HG03558 (cell line): ENCODE data around the gene TRAK1.
"Not testable (repeated sequence)": the region's sequence is repeated elsewhere in the genome, so short reads cannot be mapped to it uniquely, and the experiment has no call there.

Experiments used
- ATAC-seq: cut with Tn5 transposase; IDR thresholded peaks from one replicate; pipeline ENCODE4 v1.9.1; 2021; ENCODE audit warnings: moderate number of reproducible peaks; ENCODE audit not compliant: unreplicated experiment; ENCODE audit errors: extremely low read depth

Gene TRAK1

DNA sequence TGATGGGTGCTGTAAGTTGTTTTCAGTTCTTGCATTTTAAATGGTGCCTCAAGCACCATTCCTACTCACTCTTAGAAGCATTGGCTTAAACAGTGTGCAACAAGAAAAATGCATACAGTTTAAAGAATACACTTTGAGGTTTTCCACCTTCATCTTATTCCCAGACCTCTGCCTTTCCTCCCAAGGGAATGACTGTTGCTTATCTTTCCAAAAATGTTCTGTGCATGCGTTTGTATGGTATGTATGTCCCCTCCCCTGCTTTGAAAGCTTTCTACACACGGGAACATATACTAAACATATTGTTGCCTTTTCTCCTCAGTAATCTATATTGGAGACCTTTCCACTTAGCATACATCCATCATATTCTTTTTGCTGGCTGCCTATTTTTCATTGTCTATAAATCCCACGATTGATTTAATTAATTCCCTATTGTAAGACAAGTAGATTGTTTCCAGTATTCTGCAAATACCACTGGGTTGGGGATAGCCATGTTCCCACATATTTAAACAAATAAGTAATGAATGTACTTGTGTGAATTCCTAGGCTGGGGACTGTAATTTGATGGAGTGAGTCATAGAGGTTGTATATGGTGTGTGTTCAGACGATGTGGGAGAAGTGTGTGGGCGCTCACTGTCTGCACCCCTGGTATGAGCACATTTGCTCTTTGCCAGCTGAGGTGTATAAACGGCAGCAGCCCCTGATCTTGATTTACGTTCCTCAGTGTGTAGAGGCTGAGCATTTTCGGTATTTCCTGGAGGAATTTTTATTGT is 5.8 kb downstream of the TRAK1 start:
- no peak for ATAC-seq

DNA sequence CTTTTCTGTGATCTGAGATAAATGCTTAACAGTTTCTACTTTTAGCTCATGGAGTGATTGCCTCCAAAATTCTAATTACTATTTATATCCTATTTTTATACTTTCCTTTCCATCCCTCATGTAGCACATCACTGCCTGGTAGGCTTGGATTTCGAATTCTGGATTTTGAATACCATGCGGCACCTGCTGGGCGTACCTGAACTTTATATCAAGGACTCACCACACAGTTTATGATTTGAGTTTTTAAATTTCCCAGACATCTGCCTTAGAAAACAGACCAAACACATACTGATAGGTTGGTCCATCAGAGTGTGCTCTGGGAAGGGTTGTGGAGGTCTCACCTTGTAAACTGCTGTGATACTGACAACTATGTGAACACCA is 6.4 kb downstream of the TRAK1 start:
- no peak for ATAC-seq

DNA sequence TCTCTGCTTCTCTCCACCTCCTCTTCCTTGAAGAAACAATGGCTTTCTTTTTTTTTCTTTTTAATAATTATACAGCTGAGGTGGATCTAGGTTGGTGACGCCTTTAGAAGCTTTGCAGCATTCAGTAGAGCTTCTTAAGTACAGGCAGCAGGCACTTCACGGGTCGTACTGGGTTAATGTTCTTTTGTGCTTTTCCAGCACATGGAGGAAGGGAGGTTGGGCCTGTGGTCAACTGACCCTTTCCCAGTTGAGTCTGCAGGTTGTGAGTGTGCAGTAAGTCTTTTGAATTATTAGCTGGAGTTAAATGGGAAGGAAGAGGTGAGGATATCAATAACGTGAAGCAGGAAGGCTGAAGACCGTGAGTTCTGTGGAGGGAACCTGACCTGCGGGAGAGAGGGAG is 7.0 kb downstream of the TRAK1 start:
- ATAC-seq = no peak

DNA sequence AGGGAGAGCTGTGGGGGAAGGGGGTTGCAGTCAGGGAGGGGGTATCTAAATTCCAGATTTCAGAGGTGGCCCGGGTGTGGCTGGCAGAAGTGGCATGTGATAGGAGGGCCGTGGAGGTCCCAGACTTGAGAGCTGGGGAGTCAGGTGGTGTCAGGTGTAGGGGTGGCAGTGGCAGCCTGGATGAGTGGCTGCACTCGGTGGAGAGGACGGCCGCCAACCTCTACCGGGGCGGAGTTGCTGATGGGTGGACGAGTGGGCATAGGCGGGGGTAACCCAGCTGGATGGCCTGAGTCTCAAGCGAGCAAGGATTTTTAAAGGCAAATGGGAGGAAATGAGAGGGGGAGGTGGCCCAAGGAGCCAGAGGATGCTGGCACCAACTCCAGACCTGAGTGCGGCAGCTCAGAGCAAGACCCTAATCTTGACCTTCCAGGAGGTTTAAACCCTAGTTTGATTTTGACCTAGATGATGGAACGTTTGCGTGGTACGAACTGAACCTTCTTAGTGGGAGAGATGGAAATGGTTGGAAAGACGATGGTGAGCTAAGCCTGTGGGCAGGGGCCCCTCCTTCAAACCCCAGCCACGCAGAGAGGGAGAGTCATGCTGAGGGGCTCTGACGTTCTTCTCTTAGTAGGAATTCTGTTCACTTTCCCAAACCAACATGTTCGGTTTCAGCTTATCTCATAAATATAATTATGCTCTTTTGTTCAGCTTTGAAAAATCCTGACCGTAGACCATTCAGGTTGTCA is 8.0 kb downstream of the TRAK1 start:
- no peak for ATAC-seq

DNA sequence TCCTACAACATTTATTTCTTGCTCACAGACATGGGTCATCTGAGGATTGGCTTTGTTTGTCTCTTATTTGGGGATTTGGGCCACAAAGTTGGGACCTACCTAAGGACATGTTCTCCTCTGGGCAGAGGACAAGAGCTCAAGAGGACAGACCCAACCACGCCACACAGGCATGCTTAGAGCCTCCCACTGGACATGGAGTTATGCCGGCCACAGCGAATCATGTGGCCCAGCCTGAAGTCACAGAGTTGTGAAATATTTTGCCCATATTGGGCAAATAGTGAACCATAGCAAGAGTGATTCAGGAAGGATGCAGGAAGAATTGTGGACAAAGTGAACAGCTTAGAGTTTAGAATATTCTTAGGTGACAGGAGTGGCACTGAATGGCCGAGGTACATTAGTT is 9.9 kb downstream of the TRAK1 start:
- no peak for ATAC-seq

DNA sequence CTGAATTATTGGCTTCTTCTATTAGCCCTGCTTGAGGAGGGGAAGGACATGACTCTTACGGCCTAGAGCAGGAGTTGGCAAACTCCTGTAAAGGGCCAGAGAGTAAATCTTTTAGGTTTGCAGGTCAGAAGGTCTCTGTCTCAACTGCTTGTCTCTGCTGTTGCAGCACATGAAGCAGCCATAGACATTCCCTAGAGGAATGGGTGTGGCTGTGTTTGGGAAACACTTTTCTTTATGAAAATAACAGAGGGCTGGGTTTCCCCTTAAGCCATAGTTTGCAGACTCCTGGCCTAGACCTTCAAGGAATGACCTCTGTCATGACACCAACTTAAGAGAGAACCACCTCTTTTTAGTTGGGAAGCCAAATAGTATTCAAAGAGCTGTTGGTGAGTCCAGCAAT is 10.3 kb downstream of the TRAK1 start:
- no peak for ATAC-seq

DNA sequence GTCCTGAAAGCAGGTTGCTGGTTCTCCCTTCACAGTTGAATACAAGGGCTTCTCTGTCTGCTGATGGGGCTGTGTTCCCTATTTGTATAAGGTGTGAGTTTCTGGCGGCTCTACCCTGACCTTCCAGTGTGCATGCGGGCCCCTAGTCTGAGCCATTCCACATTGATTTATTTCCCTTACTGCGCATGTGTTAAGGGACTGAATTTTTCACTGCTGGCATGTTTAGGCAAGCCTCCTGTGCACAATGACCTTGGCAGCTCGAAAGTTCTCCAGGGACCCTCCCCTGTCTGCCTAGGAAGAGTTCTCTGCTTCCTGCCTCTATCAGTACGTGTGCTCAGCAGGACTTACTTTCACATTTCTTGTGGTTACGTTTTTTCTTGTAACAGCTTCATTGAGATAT is 11.4 kb downstream of the TRAK1 start:
- ATAC-seq = no peak

DNA sequence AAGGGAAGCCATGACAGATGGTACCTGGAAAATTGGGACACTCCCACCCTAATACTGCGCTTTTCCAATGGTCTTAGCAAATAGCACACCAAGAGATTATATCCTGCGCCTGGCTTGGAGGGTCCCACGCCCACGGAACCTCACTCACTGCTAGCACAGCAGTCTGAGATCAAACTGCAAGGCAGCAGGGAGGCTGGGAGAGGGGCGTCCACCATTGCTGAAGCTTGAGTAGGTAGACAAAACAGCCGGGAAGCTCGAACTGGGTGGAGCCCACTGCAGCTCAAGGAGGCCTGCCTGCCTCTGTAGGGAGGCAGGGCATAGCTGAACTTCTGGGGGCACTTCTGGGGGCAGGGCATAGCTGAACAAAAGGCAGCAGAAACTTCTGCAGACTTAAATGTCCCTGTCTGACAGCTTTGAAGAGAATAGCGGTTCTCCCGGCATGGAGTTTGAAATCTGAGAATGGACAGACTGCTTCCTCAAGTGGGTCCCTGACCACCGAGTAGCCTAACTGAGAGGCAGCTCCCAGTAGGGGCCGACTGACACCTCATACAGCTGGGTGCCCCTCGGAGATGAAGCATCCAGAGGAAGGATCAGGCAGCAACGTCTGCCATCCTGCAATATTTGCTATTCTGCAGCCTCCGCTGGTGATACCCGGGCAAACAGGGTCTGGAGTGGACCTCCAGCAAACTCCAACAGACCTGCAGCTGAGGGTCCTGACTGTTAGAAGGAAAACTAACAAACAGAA is 12.9 kb downstream of the TRAK1 start:
- not testable (repeated sequence) for ATAC-seq

DNA sequence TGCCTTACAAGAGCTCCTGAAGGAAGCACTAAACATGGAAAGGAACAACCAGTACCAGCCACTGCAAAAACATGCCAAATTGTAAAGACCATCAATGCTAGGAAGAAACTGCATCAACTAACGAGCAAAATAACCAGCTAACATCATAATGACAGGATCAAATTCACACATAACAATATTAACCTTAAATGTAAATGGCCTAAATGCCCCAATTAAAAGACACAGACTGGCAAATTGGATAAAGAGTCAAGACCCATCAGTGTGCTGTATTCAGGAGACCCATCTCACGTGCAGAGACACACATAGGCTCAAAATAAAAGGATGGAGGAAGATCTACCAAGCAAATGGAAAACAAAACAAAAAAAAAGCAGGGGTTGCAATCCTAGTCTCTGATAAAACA is 14.8 kb downstream of the TRAK1 start:
- ATAC-seq = not testable (repeated sequence)

DNA sequence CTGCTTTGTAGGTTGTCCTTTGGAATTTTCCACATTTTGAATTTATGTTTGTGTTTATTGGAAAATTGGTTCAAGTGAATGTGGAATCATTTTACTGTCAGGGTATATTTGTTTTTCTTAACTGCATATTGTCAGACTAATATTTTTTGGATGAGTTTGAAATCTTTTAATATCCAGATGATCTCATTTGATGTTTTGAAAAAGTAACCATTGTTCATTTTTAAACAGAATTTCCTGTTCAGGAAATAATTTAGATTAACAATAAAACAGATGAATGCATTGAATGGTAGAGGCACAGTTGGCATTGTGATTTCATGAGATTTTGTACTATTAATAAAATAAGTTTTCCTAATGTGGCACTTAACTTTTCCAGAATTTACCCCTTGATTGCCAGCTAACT is 15.5 kb downstream of the TRAK1 start:
- ATAC-seq = no peak

DNA sequence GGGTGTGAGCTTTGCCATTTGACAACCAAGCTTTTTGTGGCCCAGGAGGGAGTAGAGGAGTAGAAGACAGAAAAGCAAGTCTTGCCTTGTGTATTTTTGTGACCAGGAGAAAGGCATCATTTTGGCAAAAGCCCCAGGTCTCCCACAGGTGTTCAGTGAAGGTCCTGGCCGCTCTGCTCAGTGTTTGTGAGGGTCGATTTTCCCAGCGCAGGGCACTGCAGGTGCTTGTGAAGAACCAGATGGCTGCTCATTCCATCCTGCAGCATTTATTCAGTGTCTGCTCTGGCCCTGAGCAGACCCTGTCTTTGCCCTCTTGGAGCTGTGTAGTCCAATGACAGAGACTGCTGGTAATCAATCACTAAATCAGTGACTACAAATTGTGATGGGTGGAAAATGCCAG is 19.5 kb downstream of the TRAK1 start:
- ATAC-seq = no peak

DNA sequence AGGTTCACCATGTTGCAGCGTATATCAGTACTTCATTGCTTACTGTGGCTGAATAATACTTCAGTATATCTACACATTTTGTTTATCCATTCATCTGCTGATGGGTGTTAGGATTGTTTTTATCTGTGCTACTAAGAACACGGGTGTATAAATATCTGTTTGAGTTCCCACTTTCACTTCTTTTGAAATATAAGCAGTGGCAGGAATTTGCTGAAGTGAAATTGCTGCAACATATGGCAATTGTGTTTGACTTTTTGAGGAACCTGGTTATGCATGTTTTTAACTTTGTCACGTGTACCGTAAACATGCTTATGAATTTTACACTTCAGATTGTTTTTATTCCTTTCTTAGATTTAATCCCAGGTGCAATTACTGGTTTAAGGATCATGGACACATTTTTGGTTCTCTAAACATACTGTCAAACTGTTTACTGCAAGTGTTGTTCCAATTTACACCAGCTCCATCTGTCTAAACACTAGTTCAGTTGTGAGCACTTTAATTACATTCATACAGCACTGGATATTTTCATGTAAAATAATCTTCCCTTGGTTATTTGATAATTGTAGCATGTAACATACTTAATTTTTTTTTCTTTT is 23.1 kb downstream of the TRAK1 start:
- ATAC-seq = no peak

DNA sequence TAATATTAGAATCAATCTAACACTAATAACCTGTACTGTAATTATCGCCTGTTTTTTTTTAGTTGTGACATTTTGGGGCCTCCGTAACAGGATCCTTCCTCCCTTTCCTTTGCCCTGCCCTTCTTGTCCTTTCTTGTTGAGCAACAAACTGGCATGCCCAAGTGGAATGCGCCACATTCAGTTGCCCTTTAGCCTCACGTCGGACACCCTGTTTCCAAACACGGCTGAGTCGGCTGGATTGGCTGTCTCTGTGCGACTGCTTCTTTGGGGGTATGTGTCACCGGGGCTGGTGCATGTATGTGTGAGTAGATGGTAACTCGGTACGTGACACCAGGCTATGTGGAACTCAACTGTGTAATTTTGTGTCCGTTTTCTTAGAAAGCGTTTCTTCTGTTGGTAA is 24.1 kb downstream of the TRAK1 start:
- no peak for ATAC-seq

DNA sequence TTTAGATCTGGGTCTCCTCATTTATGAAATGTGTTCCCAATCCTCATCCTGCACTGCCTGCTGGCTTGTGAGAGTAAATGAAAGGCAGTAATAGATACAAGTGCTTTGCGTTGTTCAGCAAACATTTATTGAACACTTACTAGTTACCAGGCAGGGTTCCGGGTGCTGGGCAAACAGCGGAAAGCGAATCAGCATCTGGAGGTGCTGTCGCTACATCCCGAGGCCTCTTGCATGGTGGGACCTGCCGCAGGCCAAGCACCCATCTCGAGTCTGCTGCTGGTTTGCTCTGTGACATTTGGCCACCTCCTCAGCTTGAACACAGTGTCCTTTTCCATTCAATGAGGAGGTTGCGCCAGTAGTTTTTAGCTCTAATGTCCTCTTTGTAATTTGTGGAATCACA is 24.8 kb downstream of the TRAK1 start:
- no peak for ATAC-seq

DNA sequence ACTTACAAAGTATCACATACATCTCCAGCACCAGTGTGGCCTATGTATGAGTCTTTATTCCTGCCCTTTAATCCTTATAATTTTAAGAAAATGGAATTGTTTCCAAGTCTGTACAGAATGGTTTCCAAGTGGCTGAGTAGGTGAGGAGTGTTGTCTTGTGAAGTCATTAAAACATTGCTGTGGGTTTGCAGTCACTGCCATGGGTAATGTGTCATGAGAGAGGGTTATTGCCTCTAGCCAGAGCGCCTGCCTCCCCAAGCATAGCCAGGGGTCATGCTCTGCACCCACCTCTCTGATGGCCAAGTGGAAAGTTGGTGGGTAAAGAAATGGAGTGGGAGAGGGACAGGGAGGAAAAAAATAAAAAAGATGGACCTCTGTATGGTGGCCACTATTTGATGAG is 25.3 kb downstream of the TRAK1 start:
- no peak for ATAC-seq

DNA sequence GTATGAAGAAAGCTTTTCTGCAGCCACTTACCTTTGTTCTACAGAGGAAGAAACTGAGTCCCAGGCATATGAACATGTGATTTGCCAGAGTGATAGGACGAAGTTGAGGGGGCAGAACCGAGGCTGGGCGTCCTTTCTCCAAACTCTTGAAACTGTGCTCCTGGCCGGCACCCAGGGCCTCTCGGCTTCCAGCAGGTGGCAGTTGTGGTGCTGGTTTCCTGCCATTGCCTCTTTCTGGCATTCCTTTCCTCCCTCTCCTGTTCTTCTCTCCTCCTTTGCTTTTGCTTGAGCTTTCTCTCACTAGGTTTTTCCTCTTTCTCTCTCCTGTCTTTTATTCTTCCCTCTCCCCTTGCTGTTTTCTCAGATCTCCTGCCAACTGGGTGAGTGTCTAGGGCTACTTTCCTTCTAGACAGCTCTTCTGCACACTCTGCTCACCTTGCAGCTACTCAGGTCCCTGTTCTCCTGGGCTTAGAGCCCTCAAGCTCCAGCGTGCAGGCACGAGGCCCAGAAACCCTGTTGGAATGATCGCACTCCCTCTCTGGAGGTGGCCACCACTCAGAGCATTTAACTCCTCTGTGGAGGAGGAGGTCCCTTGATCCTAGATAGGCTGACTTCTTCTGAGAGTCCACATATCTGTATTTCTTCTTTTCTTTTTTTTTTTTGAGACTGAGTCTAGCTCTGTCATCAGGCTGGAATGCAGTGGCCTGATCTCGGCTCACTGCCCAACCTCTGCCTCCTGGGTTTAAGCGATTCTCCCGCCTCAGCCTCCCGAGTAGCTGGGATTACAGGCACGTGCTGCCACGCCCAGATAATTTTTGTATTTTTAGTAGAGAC is 26.2 kb downstream of the TRAK1 start:
- ATAC-seq = no peak

DNA sequence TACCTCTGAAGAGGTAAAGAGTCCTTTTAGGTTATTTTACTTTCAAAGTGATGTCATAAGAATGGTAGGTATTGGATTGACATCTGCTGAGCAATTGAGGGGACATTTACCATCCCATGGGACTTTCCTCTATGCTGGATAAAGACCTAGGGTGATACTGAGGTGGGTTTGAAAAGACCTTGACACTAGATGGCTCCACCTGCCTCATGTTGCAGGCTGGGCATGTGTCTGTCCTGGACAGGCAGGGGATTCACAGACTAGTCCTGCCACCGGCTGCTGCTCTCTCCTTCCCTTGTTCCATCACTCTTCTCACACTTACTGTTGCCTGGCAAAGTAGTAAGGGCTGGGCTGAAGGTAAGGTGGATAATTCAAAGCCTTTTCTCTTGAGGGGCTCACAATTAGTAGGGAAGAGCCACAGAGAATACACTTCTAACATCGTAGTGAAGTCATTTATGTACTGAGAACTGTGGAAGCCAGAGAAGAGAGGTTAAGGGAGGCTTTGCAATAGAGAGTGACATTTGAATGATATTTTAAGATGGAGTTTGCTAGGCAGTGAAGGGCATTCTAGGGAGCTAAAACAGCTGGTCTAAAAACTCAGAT is 27.7 kb downstream of the TRAK1 start:
- ATAC-seq = peak; percentile 58

DNA sequence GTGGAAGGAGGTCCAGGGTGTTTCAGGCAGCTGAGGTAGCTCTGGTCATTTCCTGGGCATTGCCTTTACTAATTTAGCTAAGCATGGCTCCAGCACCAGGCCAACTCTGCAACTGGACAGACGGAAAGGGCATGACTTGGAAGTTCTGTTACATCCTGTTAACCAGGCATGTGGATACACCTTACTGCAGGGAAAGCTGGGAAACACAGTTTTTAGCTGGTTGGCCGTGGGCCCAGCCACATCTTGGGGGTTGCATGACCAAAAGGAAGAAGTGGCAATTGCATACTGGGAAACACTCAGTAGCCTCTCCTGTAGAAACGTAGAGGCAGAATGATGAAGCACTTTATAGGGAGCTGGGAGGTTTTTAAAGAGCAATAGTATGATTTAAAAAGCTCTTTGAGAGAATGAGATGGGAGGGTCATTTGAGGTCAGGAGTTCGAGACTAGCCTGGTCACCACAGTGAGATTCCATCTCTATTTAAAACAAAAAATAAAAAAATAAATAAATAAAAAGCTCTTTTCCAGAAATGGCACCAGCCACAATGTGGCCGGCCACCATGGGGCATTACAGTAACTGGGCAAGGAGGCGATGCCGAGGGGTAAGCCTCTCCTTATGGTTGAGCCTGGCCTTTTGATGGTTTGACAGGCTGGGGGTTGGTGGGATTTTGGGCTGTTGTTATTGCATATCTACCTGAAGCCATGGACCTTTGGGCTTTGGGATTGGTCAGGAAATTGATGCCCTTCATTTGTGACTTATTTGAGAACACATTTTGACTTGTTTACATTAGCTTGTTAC is 28.6 kb downstream of the TRAK1 start:
- no peak for ATAC-seq

DNA sequence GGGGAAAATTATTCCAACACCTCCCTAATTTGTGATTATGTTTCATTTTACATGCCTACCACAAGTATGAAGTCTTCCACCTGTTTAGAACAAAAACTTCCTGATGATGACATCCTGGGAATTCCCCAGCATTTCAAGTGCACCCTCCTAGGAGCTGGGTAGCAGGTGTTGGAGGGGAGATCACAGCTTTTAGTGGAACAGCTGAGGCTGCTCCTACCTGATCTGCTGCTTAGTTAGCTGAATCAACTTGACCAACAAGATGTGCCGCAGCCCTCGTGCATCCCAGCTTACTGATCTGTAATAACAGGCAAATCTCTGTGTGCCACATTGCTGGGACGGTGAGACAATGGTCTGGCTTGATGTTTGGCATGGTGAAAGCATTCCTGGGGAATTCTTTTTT is 29.7 kb downstream of the TRAK1 start:
- ATAC-seq = no peak
